ENCODE data around the gene FAM20C. TPM values are rescaled to one million over a fixed set of nuclear protein-coding genes. Genes with fewer than 3 reads are reported as not detected.
"Not testable (repeated sequence)": the region's sequence is repeated elsewhere in the genome, so short reads cannot be mapped to it uniquely, and the experiment has no call there.

FAM20C gene
- total RNA-seq, 1 donor from 2014 or later, result 99.2 TPM

GRCh38 chr7:191105-191980, 1.0 kb upstream of the FAM20C start:
- DNase-seq (ENCODE audit: low spot score), result no peak

DNA sequence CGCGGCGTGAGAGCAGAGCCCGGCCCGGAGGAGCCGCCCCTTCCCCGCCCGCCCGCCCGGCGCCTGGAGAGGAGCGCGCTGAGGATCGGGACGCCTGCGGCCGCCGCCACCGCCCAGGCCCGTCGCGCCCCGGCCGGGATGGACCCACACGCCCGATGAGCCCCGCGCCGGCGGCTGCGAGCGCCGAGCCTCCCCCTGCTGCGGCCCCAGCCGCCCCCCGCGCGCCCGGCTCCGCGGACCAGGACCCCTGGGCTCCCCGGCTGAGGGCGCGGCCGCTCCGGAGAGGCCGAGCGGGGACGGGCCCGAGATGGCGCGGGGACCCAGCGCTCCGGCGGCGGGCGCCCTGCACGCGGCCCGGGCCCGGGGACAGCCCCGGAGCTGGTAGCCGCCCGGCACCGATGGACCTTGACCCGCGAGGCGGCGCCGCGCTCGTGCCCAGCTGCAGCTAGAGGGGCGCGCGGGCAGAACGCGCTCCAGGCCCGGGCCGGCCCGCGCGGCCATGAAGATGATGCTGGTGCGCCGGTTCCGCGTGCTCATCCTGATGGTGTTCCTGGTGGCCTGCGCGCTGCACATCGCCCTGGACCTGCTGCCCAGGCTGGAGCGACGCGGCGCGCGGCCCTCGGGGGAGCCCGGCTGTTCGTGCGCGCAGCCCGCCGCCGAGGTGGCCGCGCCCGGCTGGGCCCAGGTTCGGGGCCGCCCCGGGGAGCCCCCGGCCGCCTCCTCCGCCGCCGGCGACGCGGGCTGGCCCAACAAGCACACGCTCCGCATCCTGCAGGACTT, 520 bp downstream of the FAM20C start:
- no peak for DNase-seq (ENCODE audit: low spot score)

GRCh38 chr7:193481-194251, 1.3 kb downstream of the FAM20C start:
- no peak for DNase-seq (ENCODE audit: low spot score)

DNA sequence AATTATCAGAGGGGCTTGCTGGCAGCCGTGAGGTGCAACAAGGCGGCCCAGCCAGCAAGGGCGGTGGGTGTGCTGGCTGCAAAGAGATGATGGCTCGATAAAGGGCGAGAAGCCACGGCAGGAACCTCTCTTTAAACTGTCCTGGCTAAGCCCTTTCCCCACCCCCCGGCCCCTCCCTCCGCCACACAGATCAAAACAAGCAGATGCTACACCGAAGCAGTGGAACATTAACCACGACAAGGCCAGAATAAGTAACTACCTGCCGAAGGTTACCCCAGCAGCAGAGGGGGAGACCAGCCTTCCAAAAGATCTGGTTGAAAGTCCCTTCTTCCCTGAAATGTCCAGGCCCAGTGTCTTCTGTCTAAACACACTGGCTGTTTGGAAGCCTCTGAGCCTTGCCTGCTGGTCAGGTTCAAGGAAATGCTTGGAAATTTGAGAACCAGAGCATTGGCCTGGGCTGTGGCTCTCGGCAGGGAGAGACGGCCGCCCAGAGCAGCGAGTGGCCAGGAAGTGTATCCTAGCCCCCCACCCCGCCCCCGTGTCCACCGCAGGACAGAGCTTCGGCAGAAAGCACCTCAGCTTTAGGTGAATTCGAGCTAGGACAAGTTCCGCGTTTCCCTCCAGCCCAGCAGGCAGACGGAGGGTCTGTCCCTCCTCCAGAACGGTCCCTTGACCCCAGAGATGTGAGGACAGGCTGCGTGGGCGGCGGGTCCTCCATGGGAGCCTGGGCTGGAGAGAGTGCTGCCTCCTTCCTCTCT, 2.1 kb downstream of the FAM20C start:
- DNase-seq (ENCODE audit: low spot score), result peak; percentile 60

GRCh38 chr7:195010-195829, 2.8 kb downstream of the FAM20C start:
- DNase-seq (ENCODE audit: low spot score), result no peak

GRCh38 chr7:195830-196128, 3.4 kb downstream of the FAM20C start:
- DNase-seq (ENCODE audit: low spot score), result no peak

DNA sequence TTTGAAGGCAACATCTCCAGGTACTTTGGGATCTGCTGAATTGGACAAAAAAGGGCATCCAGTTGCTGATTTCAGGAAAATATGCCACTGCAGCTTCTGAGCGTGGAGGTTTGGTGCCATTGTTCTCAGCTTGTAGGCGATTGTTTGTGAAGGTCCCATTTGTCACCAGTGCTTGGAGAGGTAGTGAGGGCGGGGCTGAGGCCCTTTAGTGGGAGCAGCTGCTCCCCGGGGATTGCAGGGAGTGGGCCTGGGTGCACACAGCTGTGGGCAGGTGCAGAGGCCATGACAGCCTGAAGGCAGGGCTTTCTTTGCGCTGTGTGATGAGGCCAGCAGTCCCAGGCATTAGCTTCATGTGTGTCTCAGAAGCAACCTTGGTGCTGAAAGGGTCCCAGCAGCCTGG, 3.9 kb downstream of the FAM20C start:
- no peak for DNase-seq (ENCODE audit: low spot score)

DNA sequence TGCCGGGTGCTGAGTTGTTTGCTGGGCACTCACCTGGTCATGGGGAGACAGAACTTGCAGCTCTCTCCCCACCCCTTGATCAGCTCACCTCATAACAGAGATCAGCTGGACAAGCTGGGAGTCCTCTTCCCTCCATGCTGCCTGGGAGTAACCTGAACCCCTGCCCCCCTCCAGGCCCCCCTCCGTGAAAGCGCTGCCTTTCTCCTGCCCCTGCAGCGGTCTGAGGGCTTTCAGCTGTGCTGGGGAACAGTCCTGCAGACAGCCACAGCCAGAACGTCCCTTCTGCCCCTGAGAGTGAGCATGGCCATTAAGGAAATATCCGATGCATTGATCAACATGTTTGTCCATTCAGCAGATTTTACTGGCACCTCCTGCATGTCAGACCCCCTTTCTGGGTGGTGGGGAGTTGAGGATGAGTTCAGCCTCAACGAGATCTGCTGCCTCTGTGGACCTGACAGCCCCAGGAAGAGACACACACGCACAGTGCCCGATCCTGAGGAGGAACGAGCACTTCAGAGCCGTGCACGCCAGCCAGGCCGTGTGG, 4.5 kb downstream of the FAM20C start:
- DNase-seq (ENCODE audit: low spot score), result no peak

GRCh38 chr7:197413-198335, 5.3 kb downstream of the FAM20C start:
- no peak for DNase-seq (ENCODE audit: low spot score)

DNA sequence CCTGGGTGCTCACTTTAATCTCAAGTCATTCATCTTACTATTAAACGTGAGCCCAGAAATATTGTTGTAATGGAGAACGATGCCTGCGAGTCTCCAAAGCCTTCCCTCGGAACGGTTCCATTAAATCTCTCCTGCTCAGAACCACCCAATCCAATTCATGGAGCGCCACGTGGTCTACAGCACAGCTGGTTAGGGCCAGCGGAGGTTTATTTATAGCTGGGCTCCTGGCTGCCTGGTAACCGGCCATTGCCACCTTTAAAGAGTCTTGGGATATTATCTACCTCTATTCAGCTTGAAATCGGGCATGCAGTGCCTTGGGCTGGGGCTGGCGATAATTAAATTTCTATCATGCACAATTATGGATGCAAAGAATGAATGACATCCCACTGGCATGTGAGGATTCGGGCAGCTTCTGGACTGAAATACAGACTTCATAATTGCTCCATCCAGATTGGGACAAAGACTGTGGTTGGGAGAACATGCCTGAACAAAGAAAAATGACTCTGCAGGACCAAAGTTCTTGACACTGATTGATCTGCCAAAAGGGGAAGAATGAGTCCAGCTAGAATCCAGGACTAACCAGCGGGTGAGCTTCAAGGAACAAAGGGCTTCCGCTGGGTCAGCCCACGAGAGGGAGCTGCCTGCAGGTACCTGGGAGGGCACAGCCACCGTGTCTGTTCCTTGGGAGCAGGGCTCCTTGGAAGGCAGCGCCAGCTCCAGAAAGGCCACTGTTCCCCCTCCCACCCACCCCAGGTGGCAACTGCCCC, 7.3 kb downstream of the FAM20C start:
- no peak for DNase-seq (ENCODE audit: low spot score)

- no peak for DNase-seq (ENCODE audit: low spot score)
Observed at GRCh38 chr7:200290-200689, 7.9 kb downstream of the FAM20C start.

- no peak for DNase-seq (ENCODE audit: low spot score)
Observed at GRCh38 chr7:200704-201103, 8.3 kb downstream of the FAM20C start.

GRCh38 chr7:204326-204725, 12.0 kb downstream of the FAM20C start:
- no peak for DNase-seq (ENCODE audit: low spot score)

DNA sequence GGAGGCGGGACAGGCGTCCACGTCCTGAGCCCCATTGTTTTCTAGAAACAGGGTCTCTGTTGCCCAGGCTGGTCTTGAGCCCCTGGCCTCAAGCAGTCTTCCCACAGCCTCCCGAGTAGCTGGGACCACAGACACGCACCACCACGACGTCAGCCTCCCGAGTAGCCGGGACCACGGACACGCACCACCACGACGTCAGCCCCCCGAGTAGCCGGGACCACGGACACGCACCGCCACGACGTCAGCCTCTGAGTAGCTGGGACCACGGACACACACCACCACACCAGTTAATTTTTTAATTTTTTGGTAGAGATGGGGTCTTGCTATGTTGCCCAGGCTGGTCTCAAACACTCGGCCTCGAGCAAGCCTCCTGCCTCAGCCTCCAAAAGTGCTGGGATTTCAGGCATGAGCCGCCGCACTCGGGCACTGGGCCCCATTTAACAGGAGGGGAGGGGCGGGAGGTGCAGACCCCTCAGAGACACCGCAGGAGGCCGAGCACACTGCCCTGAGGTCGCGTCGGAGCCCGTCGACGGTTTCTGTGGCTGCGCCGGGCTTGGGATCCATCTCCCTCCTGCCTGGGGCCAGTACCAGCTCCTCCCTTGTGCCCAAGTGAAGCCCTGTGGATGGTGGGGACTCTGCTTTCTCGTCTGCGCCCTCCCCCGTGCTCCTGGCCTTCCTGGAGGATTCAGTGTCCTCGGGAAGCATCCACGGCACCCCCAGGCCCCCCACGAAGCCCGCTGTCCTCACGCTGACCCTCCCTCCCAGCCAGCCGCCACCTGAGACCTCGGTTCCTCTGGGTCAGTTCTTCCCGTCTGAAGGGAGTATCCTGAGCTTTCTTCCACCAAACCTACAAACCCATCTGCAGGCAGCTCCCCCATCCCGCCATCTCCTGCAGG, 13.0 kb downstream of the FAM20C start:
- DNase-seq (ENCODE audit: low spot score), result no peak

- not testable (repeated sequence) for DNase-seq (ENCODE audit: low spot score)
Observed at GRCh38 chr7:206351-206750, 14.0 kb downstream of the FAM20C start.

DNA sequence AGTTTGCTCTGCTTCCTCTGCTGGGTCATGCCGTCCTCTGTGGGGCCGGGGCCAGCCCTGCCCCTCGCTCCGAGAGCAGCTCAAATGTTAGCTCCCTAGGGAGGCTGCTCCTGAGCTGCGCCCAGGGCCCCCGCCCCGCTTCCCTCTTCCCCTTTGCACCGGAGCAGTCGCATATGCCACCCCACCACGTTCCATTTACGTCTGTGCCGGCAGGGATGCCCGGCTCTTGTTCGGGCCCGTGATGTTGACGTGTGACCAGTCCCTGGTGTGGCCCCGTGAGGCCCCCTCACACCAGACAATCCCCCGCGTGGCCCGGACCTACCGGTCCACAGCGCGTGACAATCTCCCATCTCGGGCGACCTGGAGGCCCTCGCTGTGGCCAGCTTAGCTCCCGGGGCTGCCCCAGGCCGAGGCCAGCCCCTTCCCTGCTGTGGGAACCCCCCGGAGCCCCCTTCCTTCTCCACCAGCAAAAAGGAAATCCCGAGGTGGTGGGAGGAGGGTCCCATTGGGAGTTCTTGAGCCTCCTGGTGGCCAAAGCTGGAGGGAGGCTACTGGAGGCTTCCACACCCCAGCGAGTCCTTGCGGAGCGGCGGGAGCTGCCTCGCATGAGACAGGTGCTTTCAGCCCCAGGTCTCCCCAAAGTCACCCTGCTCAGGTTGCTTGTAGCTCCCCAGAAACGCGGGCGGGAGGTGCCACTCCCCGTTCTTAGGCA, 15.2 kb downstream of the FAM20C start:
- no peak for DNase-seq (ENCODE audit: low spot score)

DNA sequence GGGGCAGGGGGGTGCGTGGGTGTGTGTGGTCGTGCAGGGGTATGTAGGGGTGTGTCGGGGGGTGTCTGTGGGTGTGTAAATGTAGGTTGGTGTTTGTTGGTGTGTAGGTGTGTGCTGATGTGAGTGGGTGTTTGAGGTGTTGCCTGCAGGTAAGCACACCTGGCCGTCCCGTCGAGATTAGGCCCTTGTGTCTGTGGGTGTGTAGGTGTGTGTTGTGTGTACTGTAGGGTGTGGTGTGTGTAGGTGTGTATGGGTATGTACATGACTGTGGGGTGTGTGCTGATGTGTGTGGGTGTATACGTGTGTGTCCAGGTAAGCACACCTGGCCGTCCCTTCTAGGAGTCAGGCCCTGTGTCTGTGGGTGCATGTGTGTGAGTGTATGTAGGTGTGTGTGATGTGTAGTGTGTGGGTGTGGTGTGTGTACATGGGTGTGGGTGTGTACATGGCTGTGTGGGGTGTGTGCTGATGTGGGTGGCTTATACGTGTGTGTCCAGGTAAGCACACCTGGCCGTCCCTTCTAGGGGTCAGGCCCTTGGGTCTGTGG, 15.8 kb downstream of the FAM20C start:
- no peak for DNase-seq (ENCODE audit: low spot score)
